SK-N-SH (cell line): ENCODE measurements around the gene ENKUR. TPM values are rescaled to one million over a fixed set of nuclear protein-coding genes. Genes with fewer than 3 reads are reported as not detected.

ENCODE experiments used
- CTCF ChIA-PET: fragments of 300-600, 350-600 bp; formaldehyde crosslinking; extraction: SDS; loops from one replicate; lab custom pipeline; 2021; lab: Yijun Ruan, JAX
- POLR2A ChIA-PET: fragments of 350-600 bp; sonication (Branson Sonifier 250); formaldehyde crosslinking; extraction: SDS; loops from one replicate; lab custom pipeline; 2020; ENCODE audit warnings: antibody characterized with exemption, inconsistent platforms; lab: Yijun Ruan, JAX
- DNase-seq: peaks from one replicate; pipeline ENCODE4 v3.0.0; 2012
- H2AFZ ChIP-seq: fragments of 200-600 bp; sonication (generic); 2 replicates; pipeline ENCODE4 v1.8.1; 2016; ENCODE audit warnings: antibody characterized with exemption, mild to moderate bottlenecking, low read depth
- H3F3A ChIP-seq: fragments of 200-600 bp; sonication (generic); replicated peaks from 2 replicates; pipeline ENCODE3; 2016; ENCODE audit warnings: antibody characterized with exemption, mild to moderate bottlenecking; ENCODE audit not compliant: insufficient read depth
- H3K27ac ChIP-seq, 2 experiments: fragments of 200-500 bp in 1 of 2; fragments of 200-600 bp in 1 of 2; sonication (Bioruptor generic) in 1 of 2; sonication (generic), shearing (Covaris generic) in 1 of 2; 2 replicates each; pipeline versions ENCODE4 v1.5.1 to v1.6.1; 2014 to 2016; ENCODE audit warnings: low read depth in 2 of 2, inconsistent platforms in 1 of 2, low read length in 1 of 2, mild to moderate bottlenecking in 1 of 2, mixed read lengths in 1 of 2
- H3K27me3 ChIP-seq: fragments of 200-600 bp; sonication (generic), shearing (Covaris generic); 2 replicates; pipeline ENCODE4 v1.6.1; 2016; ENCODE audit warnings: mixed run types; ENCODE audit not compliant: insufficient read depth
- H3K36me3 ChIP-seq, 2 experiments: fragments of 200-500 bp in 1 of 2; fragments of 200-600 bp in 1 of 2; sonication (Bioruptor generic) in 1 of 2; sonication (generic) in 1 of 2; replicated peaks in 1 of 2; 2 replicates each; pipeline versions ENCODE3 to v1.5.1; 2014 to 2016; ENCODE audit warnings: low read length in 1 of 2, mild to moderate bottlenecking in 1 of 2; ENCODE audit not compliant: insufficient read depth in 2 of 2, control insufficient read depth in 1 of 2
- H3K4me1 ChIP-seq, 2 experiments: fragments of 200-500 bp in 1 of 2; fragments of 200-600 bp in 1 of 2; sonication (Bioruptor generic) in 1 of 2; sonication (generic), shearing (Covaris generic) in 1 of 2; 2 replicates each; pipeline versions ENCODE4 v1.5.1 to v1.6.1; 2014 to 2016; ENCODE audit warnings: low read depth in 1 of 2, low read length in 1 of 2, mixed run types in 1 of 2; ENCODE audit not compliant: insufficient read depth in 2 of 2, control insufficient read depth in 1 of 2
- H3K4me2 ChIP-seq: fragments of 200-600 bp; sonication (generic), shearing (Covaris generic); 2 replicates; pipeline ENCODE4 v1.6.1; 2017; ENCODE audit warnings: mixed run types
- H3K4me3 ChIP-seq, 2 experiments: fragments of 200-500 bp in 1 of 2; fragments of 200-600 bp in 1 of 2; sonication (Bioruptor generic) in 1 of 2; sonication (generic), shearing (Covaris generic) in 1 of 2; 2 replicates each; pipeline versions ENCODE4 v1.5.1 to v1.8.1; 2014 to 2016; ENCODE audit warnings: low read depth in 2 of 2, inconsistent platforms in 1 of 2, low read length in 1 of 2, mild to moderate bottlenecking in 1 of 2, mixed read lengths in 1 of 2, moderate library complexity in 1 of 2
- H3K79me2 ChIP-seq: fragments of 200-600 bp; sonication (generic); 2 replicates; pipeline ENCODE4 v1.8.1; 2017; ENCODE audit warnings: mild to moderate bottlenecking; ENCODE audit not compliant: insufficient read depth
- H3K9ac ChIP-seq: fragments of 200-600 bp; sonication (generic); 2 replicates; pipeline ENCODE4 v1.6.1; 2017; ENCODE audit warnings: mixed run types
- H3K9me2 ChIP-seq: fragments of 200-600 bp; sonication (generic); 2 replicates; pipeline ENCODE4 v1.6.1; 2017; ENCODE audit warnings: mixed run types
- H3K9me3 ChIP-seq: fragments of 200-600 bp; sonication (generic); 2 replicates; pipeline ENCODE4 v1.6.1; 2017; ENCODE audit warnings: mixed run types, mild to moderate bottlenecking, moderate library complexity
- H4K20me1 ChIP-seq: fragments of 200-600 bp; sonication (generic); 2 replicates; pipeline ENCODE4 v1.6.1; 2017; ENCODE audit warnings: mild to moderate bottlenecking, mixed run types; ENCODE audit not compliant: insufficient read depth
- CHD2 ChIP-seq: fragments of 150-350 bp; IDR thresholded peaks from 2 replicates; pipeline ENCODE4 v1.6.1; 2018; ENCODE audit warnings: low read length; ENCODE audit not compliant: partially characterized antibody
- EZH2phosphoT487 ChIP-seq: fragments of 200-600 bp; sonication (generic); IDR thresholded peaks from 2 replicates; pipeline ENCODE4 v1.6.1; 2017; ENCODE audit warnings: low read depth, mixed run types, mild to moderate bottlenecking, antibody characterized with exemption, moderate library complexity, borderline replicate concordance
- FOXM1 ChIP-seq: IDR thresholded peaks from 2 replicates; pipeline ENCODE4 v1.4.0; 2012; ENCODE audit warnings: low read depth, mild to moderate bottlenecking
- GATA2 ChIP-seq: sonication (generic); formaldehyde crosslinking; IDR thresholded peaks from 2 replicates; pipeline ENCODE4 v1.5.0; 2020; ENCODE audit warnings: mild to moderate bottlenecking, missing genetic modification reagents
- MXI1 ChIP-seq: IDR thresholded peaks from 2 replicates; pipeline ENCODE4 v1.6.1; 2012; ENCODE audit warnings: mild to moderate bottlenecking, low read depth, low read length, improper control_type of control experiment
- NRF1 ChIP-seq: IDR thresholded peaks from 2 replicates; pipeline ENCODE4 v1.6.1; 2012; ENCODE audit warnings: low read depth, mild to moderate bottlenecking, low read length
- POLR2AphosphoS5 ChIP-seq: IDR thresholded peaks from 2 replicates; pipeline ENCODE4 v1.6.1; 2012; ENCODE audit warnings: low read depth, low read length
- RAD21 ChIP-seq: IDR thresholded peaks from 2 replicates; pipeline ENCODE4 v1.6.1; 2012; ENCODE audit warnings: mild to moderate bottlenecking, low read length
- RFX5 ChIP-seq: IDR thresholded peaks from 2 replicates; pipeline ENCODE4 v1.6.1; 2012; ENCODE audit warnings: mild to moderate bottlenecking, improper control_type of control experiment, low read length
- SMC3 ChIP-seq: IDR thresholded peaks from 2 replicates; pipeline ENCODE4 v1.6.1; 2012; ENCODE audit warnings: low read depth, low read length, improper control_type of control experiment
- TAF1 ChIP-seq: IDR thresholded peaks from 2 replicates; pipeline ENCODE4 v1.6.1; 2012; ENCODE audit warnings: low read depth, mild to moderate bottlenecking, low read length, moderate library complexity, borderline replicate concordance
- TCF12 ChIP-seq: IDR thresholded peaks from 2 replicates; pipeline ENCODE4 v1.4.0; 2012
- TEAD4 ChIP-seq: IDR thresholded peaks from 2 replicates; pipeline ENCODE4 v1.4.0; 2012; ENCODE audit warnings: mild to moderate bottlenecking, borderline replicate concordance; ENCODE audit not compliant: insufficient read depth
- USF1 ChIP-seq: IDR thresholded peaks from 2 replicates; pipeline ENCODE4 v1.4.0; 2012; ENCODE audit warnings: low read depth, borderline replicate concordance
- WGBS: methylation state at CpG from one replicate; pipeline ENCODE4 v1.1.6; 2017; ENCODE audit warnings: low lambda C conversion rate; 5-methylcytosine and 5-hydroxymethylcytosine counted together
- polyA plus RNA-seq, 3 experiments: library from polyadenylated mRNA; depleted of rRNA; stranded (reverse); fragments of >200 nt; gene quantifications; 2 replicates each; pipeline ENCODE4 v1.2.3, GENCODE V29; 2012
- TF ChIP-seq, protein P1 (sequence below): IDR thresholded peaks from 2 replicates; pipeline ENCODE4 v1.4.0; 2012; ENCODE audit warnings: low read depth
- TF ChIP-seq, protein P2 (sequence below): IDR thresholded peaks from 2 replicates; pipeline ENCODE4; 2012
- TF ChIP-seq, protein P3 (sequence below): fragments of 150-350 bp; IDR thresholded peaks from 2 replicates; pipeline ENCODE4 v1.6.1; 2016; ENCODE audit warnings: mild to moderate bottlenecking, low read depth, low read length

The ENKUR gene
- polyA plus RNA-seq, 1 of the 3 experiments (the other 2 are of a cell fraction) = 0.13 TPM

GRCh38 chr10:25048450-25048849, 32.5 kb upstream of the ENKUR start:
- TF ChIP-seq RAD21 (no peak), TEAD4 (no peak), EZH2phosphoT487 (no peak), TAF1 (no peak), CHD2 (no peak), USF1 (no peak), POLR2AphosphoS5 (no peak), TCF12 (no peak), NRF1 (no peak), SMC3 (no peak), GATA2 (no peak), FOXM1 (no peak), MXI1 (no peak), RFX5 (no peak)
- TF ChIP-seq, protein P1, sequence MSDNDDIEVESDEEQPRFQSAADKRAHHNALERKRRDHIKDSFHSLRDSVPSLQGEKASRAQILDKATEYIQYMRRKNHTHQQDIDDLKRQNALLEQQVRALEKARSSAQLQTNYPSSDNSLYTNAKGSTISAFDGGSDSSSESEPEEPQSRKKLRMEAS = no peak
- TF ChIP-seq, protein P2, sequence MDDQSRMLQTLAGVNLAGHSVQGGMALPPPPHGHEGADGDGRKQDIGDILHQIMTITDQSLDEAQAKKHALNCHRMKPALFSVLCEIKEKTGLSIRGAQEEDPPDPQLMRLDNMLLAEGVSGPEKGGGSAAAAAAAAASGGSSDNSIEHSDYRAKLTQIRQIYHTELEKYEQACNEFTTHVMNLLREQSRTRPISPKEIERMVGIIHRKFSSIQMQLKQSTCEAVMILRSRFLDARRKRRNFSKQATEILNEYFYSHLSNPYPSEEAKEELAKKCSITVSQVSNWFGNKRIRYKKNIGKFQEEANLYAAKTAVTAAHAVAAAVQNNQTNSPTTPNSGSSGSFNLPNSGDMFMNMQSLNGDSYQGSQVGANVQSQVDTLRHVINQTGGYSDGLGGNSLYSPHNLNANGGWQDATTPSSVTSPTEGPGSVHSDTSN = no peak
- TF ChIP-seq, protein P3, sequence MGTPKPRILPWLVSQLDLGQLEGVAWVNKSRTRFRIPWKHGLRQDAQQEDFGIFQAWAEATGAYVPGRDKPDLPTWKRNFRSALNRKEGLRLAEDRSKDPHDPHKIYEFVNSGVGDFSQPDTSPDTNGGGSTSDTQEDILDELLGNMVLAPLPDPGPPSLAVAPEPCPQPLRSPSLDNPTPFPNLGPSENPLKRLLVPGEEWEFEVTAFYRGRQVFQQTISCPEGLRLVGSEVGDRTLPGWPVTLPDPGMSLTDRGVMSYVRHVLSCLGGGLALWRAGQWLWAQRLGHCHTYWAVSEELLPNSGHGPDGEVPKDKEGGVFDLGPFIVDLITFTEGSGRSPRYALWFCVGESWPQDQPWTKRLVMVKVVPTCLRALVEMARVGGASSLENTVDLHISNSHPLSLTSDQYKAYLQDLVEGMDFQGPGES = no peak
- Histone ChIP-seq H3K4me1 (no peaks in the 10 kb centered on the region), H3K9me3 (no peaks in the 10 kb centered on the region), H3K9ac (no peak overlapping the region), H3K4me3 (no peak overlapping the region), H3F3A (no peaks in the 10 kb centered on the region), H4K20me1 (no peaks in the 10 kb centered on the region), H3K27me3 (no peaks in the 10 kb centered on the region), H3K9me2 (no peaks in the 10 kb centered on the region), H3K27ac (no peak overlapping the region), H3K4me2 (no peak overlapping the region), H3K36me3 (no peaks in the 10 kb centered on the region), H3K79me2 (no peaks in the 10 kb centered on the region), H2AFZ (no peak overlapping the region)
- WGBS = 58% methylated on average over 5 of the region's 5 CpGs
- POLR2A ChIA-PET = no interaction called here
- CTCF ChIA-PET = no interaction called here
- DNase-seq = no peak
